Neuronal stem cell (in vitro differentiated cells): Measurements from ENCODE around the gene SMOC2.
A peak's percentile ranks its signal among the peaks of the same experiment; 100 is the strongest.

Experiments
- DNase-seq: peaks from one replicate; pipeline ENCODE4 v3.0.0-alpha.2; 2013; ENCODE audit warnings: low spot score
- H2AFZ ChIP-seq: one replicate; pipeline ENCODE4 v1.6.1; 2013; ENCODE audit warnings: mild to moderate bottlenecking, low read length, inconsistent platforms
- H2AK5ac ChIP-seq: 2 replicates; pipeline ENCODE4 v1.6.1; 2013; ENCODE audit warnings: low read depth, mild to moderate bottlenecking, inconsistent platforms, low read length, moderate library complexity, mixed read lengths
- H2BK120ac ChIP-seq: 2 replicates; pipeline ENCODE4 v1.6.1; 2013; ENCODE audit warnings: low read depth, mild to moderate bottlenecking, inconsistent platforms, low read length, moderate library complexity, mixed read lengths
- H2BK12ac ChIP-seq: one replicate; pipeline ENCODE4 v1.6.1; 2013; ENCODE audit warnings: low read length, inconsistent platforms
- H2BK15ac ChIP-seq: 2 replicates; pipeline ENCODE4 v1.6.1; 2013; ENCODE audit warnings: mild to moderate bottlenecking, low read length, inconsistent platforms, mixed read lengths
- H2BK5ac ChIP-seq: one replicate; pipeline ENCODE4 v1.6.1; 2013; ENCODE audit warnings: inconsistent platforms, mild to moderate bottlenecking, low read length, moderate library complexity
- H3K14ac ChIP-seq: one replicate; pipeline ENCODE4 v1.6.1; 2013; ENCODE audit warnings: low read length, inconsistent platforms
- H3K18ac ChIP-seq: 2 replicates; pipeline ENCODE4 v1.6.1; 2013; ENCODE audit warnings: low read length, inconsistent platforms
- H3K23ac ChIP-seq: 2 replicates; pipeline ENCODE4 v1.6.1; 2013; ENCODE audit warnings: low read depth, mild to moderate bottlenecking, mixed read lengths, low read length, inconsistent platforms; ENCODE audit not compliant: poor library complexity
- H3K27ac ChIP-seq: replicated peaks from 3 replicates; pipeline ENCODE4 v1.5.1; 2013; ENCODE audit warnings: low read length, inconsistent platforms
- H3K27me3 ChIP-seq, 3 experiments: 2 replicates each; pipeline ENCODE4 v1.6.1; 2013; ENCODE audit warnings: low read length in 3 of 3, mild to moderate bottlenecking in 2 of 3, inconsistent platforms in 1 of 3, low read depth in 1 of 3, mixed read lengths in 1 of 3, moderate library complexity in 1 of 3; ENCODE audit not compliant: control insufficient read depth in 3 of 3, insufficient read depth in 3 of 3
- H3K36me3 ChIP-seq, 2 donors: replicated peaks in 1 of 2; 2 replicates each; pipeline ENCODE4 v1.6.1; 2013; ENCODE audit warnings: low read length in 2 of 2; ENCODE audit not compliant: control insufficient read depth in 2 of 2, insufficient read depth in 2 of 2
- H3K4ac ChIP-seq: 2 replicates; pipeline ENCODE4 v1.6.1; 2013; ENCODE audit warnings: inconsistent platforms, mild to moderate bottlenecking, low read length, moderate library complexity
- H3K4me1 ChIP-seq, 2 donors: 1 replicate in 1 of 2; 2 replicates in 1 of 2; pipeline ENCODE4 v1.6.1; 2013; ENCODE audit warnings: low read length in 2 of 2, low read depth in 1 of 2; ENCODE audit not compliant: control insufficient read depth in 2 of 2, insufficient read depth in 1 of 2
- H3K4me2 ChIP-seq: one replicate; pipeline ENCODE4 v1.6.1; 2013; ENCODE audit warnings: mild to moderate bottlenecking, low read length, inconsistent platforms; ENCODE audit not compliant: insufficient read depth, poor library complexity, severe bottlenecking
- H3K4me3 ChIP-seq, 2 donors: 2 replicates each; pipeline ENCODE4 v1.5.1; 2013; ENCODE audit warnings: low read length in 2 of 2, mild to moderate bottlenecking in 2 of 2, inconsistent platforms in 1 of 2, moderate library complexity in 1 of 2
- H3K79me1 ChIP-seq: one replicate; pipeline ENCODE4 v1.6.1; 2013; ENCODE audit warnings: low read depth, mild to moderate bottlenecking, inconsistent platforms, low read length, moderate library complexity
- H3K9ac ChIP-seq: one replicate; pipeline ENCODE4 v1.6.1; 2013; ENCODE audit warnings: mild to moderate bottlenecking, low read depth, low read length, inconsistent platforms; ENCODE audit not compliant: poor library complexity
- H3K9me3 ChIP-seq, 2 donors: replicated peaks in 1 of 2; 2 replicates each; pipeline versions ENCODE3 to v1.6.1; 2013; ENCODE audit warnings: low read length in 2 of 2, mild to moderate bottlenecking in 2 of 2, inconsistent platforms in 1 of 2, low read depth in 1 of 2, mixed read lengths in 1 of 2, moderate library complexity in 1 of 2; ENCODE audit not compliant: control insufficient read depth in 2 of 2, insufficient read depth in 1 of 2
- H4K8ac ChIP-seq: one replicate; pipeline ENCODE4 v1.6.1; 2013; ENCODE audit warnings: low read depth, mild to moderate bottlenecking, inconsistent platforms, low read length, moderate library complexity
- H4K91ac ChIP-seq: one replicate; pipeline ENCODE4 v1.6.1; 2013; ENCODE audit warnings: low read length, low read depth, mild to moderate bottlenecking, inconsistent platforms; ENCODE audit not compliant: poor library complexity
- WGBS, 2 donors: extraction: QIAGEN DNeasy Blood & Tissue Kit; methylation state at CpG; one replicate each; pipeline ENCODE4 v1.1.7; 2013; ENCODE audit warnings: missing lambda C conversion rate in 2 of 2, mixed read lengths in 1 of 2; ENCODE audit not compliant: insufficient read length in 2 of 2, insufficient replicate concordance in 1 of 2; ENCODE audit errors: extremely low coverage in 2 of 2; 5-methylcytosine and 5-hydroxymethylcytosine counted together

The SMOC2 gene

DNA sequence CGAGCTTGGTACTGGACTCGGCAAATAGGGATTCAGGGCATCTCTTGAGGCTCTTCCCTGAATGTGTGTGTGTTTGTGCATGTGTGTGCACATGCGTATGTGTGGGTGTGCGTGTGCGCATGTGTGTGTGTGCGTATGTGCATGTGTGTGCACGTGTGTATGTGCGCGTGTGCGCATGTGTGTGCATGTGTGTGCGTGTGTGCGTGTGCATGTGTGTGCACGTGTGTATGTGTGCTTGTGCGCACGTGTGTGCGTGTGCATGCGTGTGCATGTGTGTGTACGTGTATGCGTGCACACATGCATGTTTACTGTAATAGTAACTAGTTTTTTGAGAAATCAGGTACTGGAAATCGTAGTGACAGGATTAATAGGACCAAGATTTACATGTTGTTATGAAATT is 117.7 kb downstream of the SMOC2 start:
- Histone ChIP-seq H3K79me1 (peaks cover 1% of the 10 kb centered on the region), H3K27me3 (peaks cover 0 to 2% (median 0%) of the 10 kb centered on the region in 3 experiments)
- WGBS, 2 donors, result no CpG with 5 or more reads among the region's 20 CpGs

DNA sequence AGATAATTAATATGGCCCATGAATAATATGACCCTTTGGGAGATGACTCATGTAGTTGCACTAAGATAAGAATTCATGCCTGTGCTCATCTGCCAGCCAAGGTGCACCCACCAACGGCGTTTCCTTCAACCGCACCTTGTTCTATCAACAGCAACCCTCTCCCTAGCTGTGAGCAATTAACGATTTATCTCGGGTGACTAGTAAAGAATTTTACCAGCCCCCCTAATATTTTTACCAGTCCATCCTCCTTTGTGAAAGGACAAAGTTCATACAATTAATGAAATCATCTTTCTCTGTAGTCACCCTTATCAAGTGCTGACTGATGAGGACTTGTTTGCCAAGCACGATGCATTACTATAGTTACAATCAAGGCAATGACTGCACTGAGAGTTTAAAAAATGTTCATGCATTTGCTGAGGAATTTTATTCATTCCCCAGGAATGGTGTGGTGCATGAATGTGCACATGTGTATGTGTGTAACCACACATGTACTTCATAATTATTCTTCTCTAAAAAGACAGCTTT is 118.7 kb downstream of the SMOC2 start:
- H3K79me1 ChIP-seq, result peaks cover 1% of the 10 kb centered on the region
- WGBS, 2 donors, result no CpG with 5 or more reads among the region's 6 CpGs
- no peak overlapping the region for H2BK120ac ChIP-seq
- no peak overlapping the region for H2BK12ac ChIP-seq
- H3K23ac ChIP-seq, result no peak overlapping the region
- H2AK5ac ChIP-seq, result no peak overlapping the region
- peaks cover 3% of the 10 kb centered on the region in 2 donors for H3K4me1 ChIP-seq
- H3K14ac ChIP-seq, result no peak overlapping the region
- H3K27ac ChIP-seq, result no peak overlapping the region
- peaks cover 0 to 3% of the 10 kb centered on the region in 2 donors for H3K9me3 ChIP-seq
- H3K18ac ChIP-seq, result no peak overlapping the region
- no peak overlapping the region for H2BK5ac ChIP-seq
- no peak overlapping the region for H2AFZ ChIP-seq
- no peak overlapping the region for H4K91ac ChIP-seq
- H4K8ac ChIP-seq, result no peak overlapping the region
- no peak overlapping the region for H3K4me2 ChIP-seq
- DNase-seq, result no peak
- no peak overlapping the region for H2BK15ac ChIP-seq
- H3K36me3 ChIP-seq, result no peaks in the 10 kb centered on the region
- H3K9ac ChIP-seq, result no peak overlapping the region
- no peak overlapping the region for H3K4ac ChIP-seq
- peaks cover 0 to 2% (median 0%) of the 10 kb centered on the region in 3 experiments for H3K27me3 ChIP-seq
- H3K4me3 ChIP-seq, result no peak overlapping the region

More for the DNA sequence above, 117.7 kb downstream of the SMOC2 start:
- Histone ChIP-seq H2AK5ac (no peak overlapping the region), H3K9me3 (peaks cover 0 to 3% of the 10 kb centered on the region in 2 donors), H2BK5ac (no peak overlapping the region), H3K4ac (peak overlapping the region; percentile 86), H3K23ac (peak overlapping the region; percentile 92), H3K27ac (no peak overlapping the region), H3K18ac (no peak overlapping the region), H3K4me1 (peaks cover 3% of the 10 kb centered on the region in 2 donors), H2BK15ac (no peak overlapping the region), H2AFZ (no peak overlapping the region), H3K4me3 (peak overlapping the region in 1 of 2 donors; percentile 20), H3K36me3 (no peaks in the 10 kb centered on the region), H3K14ac (peak overlapping the region; percentile 99), H3K4me2 (no peak overlapping the region), H4K91ac (peak overlapping the region; percentile 17), H4K8ac (no peak overlapping the region), H2BK12ac (peak overlapping the region; percentile 99), H2BK120ac (no peak overlapping the region), H3K9ac (peak overlapping the region; percentile 50)
- no peak for DNase-seq

DNA sequence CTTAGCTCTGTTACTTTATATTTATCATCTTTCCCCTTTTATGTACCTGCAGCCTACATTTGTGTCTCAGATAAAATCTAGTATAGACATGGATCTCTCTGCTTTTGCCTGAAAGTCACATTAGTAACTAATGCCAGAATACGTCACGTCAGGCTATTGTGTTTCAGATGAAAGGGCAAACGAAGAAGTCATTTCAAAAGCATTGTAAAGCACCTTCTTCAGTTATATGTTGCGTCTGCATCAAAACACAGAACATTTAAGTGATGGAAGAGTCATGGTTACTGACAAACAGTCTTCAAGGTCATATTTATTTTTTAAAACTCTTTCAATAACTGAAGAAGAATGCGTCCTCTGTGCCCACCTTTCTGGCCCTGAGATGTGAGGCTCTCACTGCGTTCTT is 119.1 kb downstream of the SMOC2 start:
- no peak for DNase-seq
- Histone ChIP-seq H3K4me2 (no peak overlapping the region), H3K18ac (no peak overlapping the region), H4K91ac (no peak overlapping the region), H3K9me3 (peaks cover 0 to 4% of the 10 kb centered on the region in 2 donors), H3K36me3 (no peaks in the 10 kb centered on the region), H2BK5ac (no peak overlapping the region), H3K4me1 (peaks cover 3% of the 10 kb centered on the region in 2 donors), H3K79me1 (peaks cover 1% of the 10 kb centered on the region), H3K4me3 (no peak overlapping the region), H2BK15ac (no peak overlapping the region), H3K4ac (no peak overlapping the region), H2AFZ (no peak overlapping the region), H2BK12ac (no peak overlapping the region), H3K14ac (no peak overlapping the region), H3K9ac (no peak overlapping the region), H2AK5ac (no peak overlapping the region), H4K8ac (no peak overlapping the region), H2BK120ac (no peak overlapping the region), H3K27ac (no peak overlapping the region), H3K23ac (no peak overlapping the region), H3K27me3 (peaks cover 0 to 2% (median 0%) of the 10 kb centered on the region in 3 experiments)
- no CpG with 5 or more reads among the region's 6 CpGs for whole genome bisulfite sequencing, 2 donors

DNA sequence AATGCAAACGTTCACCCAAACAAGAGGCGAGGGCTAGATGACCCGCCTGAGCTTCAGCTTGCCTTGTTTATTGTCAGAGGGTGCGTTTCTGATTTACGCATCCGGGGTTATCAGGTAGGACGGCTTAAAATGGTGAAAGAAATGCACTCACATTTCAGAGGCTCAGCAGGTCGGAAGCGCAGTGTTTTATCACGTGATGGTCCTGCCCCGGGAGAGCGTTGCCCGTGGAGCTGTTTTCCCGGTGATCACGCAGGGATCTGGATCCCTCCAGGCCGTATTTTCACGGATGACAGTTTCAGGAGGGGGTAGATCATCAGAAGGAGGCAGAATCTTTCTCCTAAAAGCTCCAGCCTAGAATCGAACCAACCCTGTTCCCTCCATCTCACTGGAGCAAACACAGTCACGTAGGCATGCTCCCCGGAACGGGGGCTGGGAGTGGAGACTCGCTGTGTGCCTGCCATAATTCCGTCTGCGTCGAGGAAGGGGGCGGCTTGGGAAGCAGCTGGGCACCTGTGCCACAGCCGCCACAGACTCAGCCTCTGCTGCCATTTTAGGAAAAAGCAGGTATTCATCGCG is 121.7 kb downstream of the SMOC2 start:
- H3K27me3 ChIP-seq, result peaks cover 0 to 2% (median 0%) of the 10 kb centered on the region in 3 experiments
- peak overlapping the region; percentile 64 for H2BK120ac ChIP-seq
- H2BK15ac ChIP-seq, result peak overlapping the region; percentile 19
- peak overlapping the region; percentile 50 for H3K9ac ChIP-seq
- peaks cover 0 to 4% of the 10 kb centered on the region in 2 donors for H3K9me3 ChIP-seq
- no peak overlapping the region for H3K23ac ChIP-seq
- H4K91ac ChIP-seq, result no peak overlapping the region
- H3K79me1 ChIP-seq, result peaks cover 1% of the 10 kb centered on the region
- DNase-seq, result no peak
- no peak overlapping the region for H3K4me2 ChIP-seq
- no peak overlapping the region for H2BK5ac ChIP-seq
- H3K18ac ChIP-seq, result peak overlapping the region; percentile 41
- no peak overlapping the region for H3K4me3 ChIP-seq
- no peak overlapping the region for H3K14ac ChIP-seq
- no CpG with 5 or more reads among the region's 29 CpGs for WGBS, 2 donors
- H2AK5ac ChIP-seq, result peak overlapping the region; percentile 85
- H2AFZ ChIP-seq, result no peak overlapping the region
- peaks cover 0 to 3% of the 10 kb centered on the region in 2 donors for H3K4me1 ChIP-seq
- H4K8ac ChIP-seq, result peak overlapping the region; percentile 92
- H3K36me3 ChIP-seq, result no peaks in the 10 kb centered on the region
- no peak overlapping the region for H2BK12ac ChIP-seq
- H3K27ac ChIP-seq, result no peak overlapping the region
- H3K4ac ChIP-seq, result no peak overlapping the region
